Astrocyte (in vitro differentiated cells and primary cell): Measurements from ENCODE around the gene ZNF827. TPM values are rescaled to one million over a fixed set of nuclear protein-coding genes. Genes with fewer than 3 reads are reported as not detected.

Source experiments
- DNase-seq: peaks from one replicate; pipeline ENCODE4 v3.0.0-alpha.2; 2010; ENCODE audit warnings: low read depth
- FAIRE-seq: peaks from 2 replicates; lab custom pipeline; 2011; peaks lifted over from hg19 to GRCh38; lab: Jason Lieb, UNC
- H2AFZ ChIP-seq: 2 replicates; pipeline ENCODE4 v1.6.0; 2012; ENCODE audit warnings: low read depth, low read length, inconsistent platforms
- H3K27ac ChIP-seq: 2 replicates; pipeline ENCODE4 v1.5.1; 2011; ENCODE audit warnings: low read depth, low read length, inconsistent platforms
- H3K27me3 ChIP-seq: 2 replicates; pipeline ENCODE4 v1.6.0; 2011; ENCODE audit warnings: low read length, inconsistent platforms; ENCODE audit not compliant: insufficient read depth
- H3K36me3 ChIP-seq: 2 replicates; pipeline ENCODE4 v1.5.1; 2011; ENCODE audit warnings: low read length, inconsistent platforms; ENCODE audit not compliant: insufficient read depth
- H3K4me1 ChIP-seq: 2 replicates; pipeline ENCODE4 v1.5.1; 2011; ENCODE audit warnings: low read length, inconsistent platforms; ENCODE audit not compliant: insufficient read depth
- H3K4me2 ChIP-seq: 2 replicates; pipeline ENCODE4 v1.6.0; 2012; ENCODE audit warnings: low read length, inconsistent platforms
- H3K4me3 ChIP-seq: 2 replicates; pipeline ENCODE4 v1.5.1; 2011; ENCODE audit warnings: low read depth, mild to moderate bottlenecking, low read length, inconsistent platforms; ENCODE audit not compliant: insufficient read depth
- H3K79me2 ChIP-seq: 2 replicates; pipeline ENCODE4 v1.6.0; 2012; ENCODE audit warnings: mild to moderate bottlenecking, low read length, inconsistent platforms; ENCODE audit not compliant: insufficient read depth
- H3K9ac ChIP-seq: 2 replicates; pipeline ENCODE4 v1.6.0; 2012; ENCODE audit warnings: mild to moderate bottlenecking, low read length, inconsistent platforms
- H3K9me3 ChIP-seq: 2 replicates; pipeline ENCODE4 v1.5.1; 2012; ENCODE audit warnings: low read depth, mild to moderate bottlenecking, low read length, inconsistent platforms; ENCODE audit not compliant: insufficient read depth
- H4K20me1 ChIP-seq: 2 replicates; pipeline ENCODE4 v1.6.0; 2012; ENCODE audit warnings: low read length, inconsistent platforms; ENCODE audit not compliant: insufficient read depth
- H3K27ac Mint-ChIP-seq: one replicate; pipeline ENCODE4 v1.8.0; 2021; ENCODE audit warnings: mild to moderate bottlenecking, mixed read lengths; ENCODE audit not compliant: unreplicated experiment
- H3K27me3 Mint-ChIP-seq: one replicate; pipeline ENCODE4 v1.8.0; 2021; ENCODE audit warnings: low read depth, mixed read lengths; ENCODE audit not compliant: unreplicated experiment
- H3K36me3 Mint-ChIP-seq: one replicate; pipeline ENCODE4 v1.8.0; 2021; ENCODE audit warnings: low read depth, mixed read lengths; ENCODE audit not compliant: unreplicated experiment
- H3K4me1 Mint-ChIP-seq: one replicate; pipeline ENCODE4 v1.8.0; 2021; ENCODE audit warnings: low read depth, mixed read lengths; ENCODE audit not compliant: unreplicated experiment
- H3K4me3 Mint-ChIP-seq: one replicate; pipeline ENCODE4 v1.8.0; 2021; ENCODE audit warnings: mild to moderate bottlenecking, moderate library complexity, mixed read lengths; ENCODE audit not compliant: unreplicated experiment
- H3K9me3 Mint-ChIP-seq: one replicate; pipeline ENCODE4 v1.8.0; 2021; ENCODE audit warnings: mild to moderate bottlenecking, mixed read lengths; ENCODE audit not compliant: unreplicated experiment
- CTCF ChIP-seq: IDR thresholded peaks from 2 replicates; pipeline ENCODE4 v1.5.1; 2011; ENCODE audit warnings: low read depth, mild to moderate bottlenecking, inconsistent platforms, low read length, moderate library complexity; ENCODE audit not compliant: insufficient read depth
- EZH2 ChIP-seq: IDR thresholded peaks from 2 replicates; pipeline ENCODE4 v1.6.1; 2012; ENCODE audit warnings: mild to moderate bottlenecking, low read length, inconsistent platforms; ENCODE audit not compliant: insufficient read depth
- total RNA-seq: library from RNA; stranded (reverse); gene quantifications from 2 replicates; pipeline ENCODE4 v1.2.1, GENCODE V29; 2021

The ZNF827 gene
- total RNA-seq, 1 donor from 2014 or later: 39.7 TPM

- Mint-ChIP-seq H3K4me3 (no peak overlapping the region), H3K4me1 (peaks cover 8% of the 10 kb centered on the region), H3K9me3 (no peaks in the 10 kb centered on the region), H3K27me3 (no peaks in the 10 kb centered on the region), H3K36me3 (peaks cover 11% of the 10 kb centered on the region), H3K27ac (no peak overlapping the region)
- H4K20me1 ChIP-seq: peaks cover 3% of the 10 kb centered on the region
- no peak overlapping the region for H2AFZ ChIP-seq
- no peak for TF ChIP-seq EZH2
- no peak for TF ChIP-seq CTCF
- no peak overlapping the region for H3K4me3 ChIP-seq
- H3K4me2 ChIP-seq: no peak overlapping the region
- no peak overlapping the region for H3K9ac ChIP-seq
- peaks cover 8% of the 10 kb centered on the region for H3K36me3 ChIP-seq
- no peaks in the 10 kb centered on the region for H3K9me3 ChIP-seq
- peaks cover 11% of the 10 kb centered on the region for H3K79me2 ChIP-seq
- DNase-seq (no peak), FAIRE-seq (no peak)
- no peak overlapping the region for H3K27ac ChIP-seq
- no peaks in the 10 kb centered on the region for H3K27me3 ChIP-seq
- H3K4me1 ChIP-seq: no peaks in the 10 kb centered on the region
Observed at GRCh38 chr4:145860446-145860845, 78.2 kb downstream of the ZNF827 start.

GRCh38 chr4:145859926-145860325, 78.7 kb downstream of the ZNF827 start:
- Histone ChIP-seq H3K79me2 (peaks cover 11% of the 10 kb centered on the region), H4K20me1 (no peaks in the 10 kb centered on the region), H3K4me3 (no peak overlapping the region), H3K4me1 (no peaks in the 10 kb centered on the region), H3K4me2 (no peak overlapping the region), H2AFZ (no peak overlapping the region), H3K36me3 (peaks cover 8% of the 10 kb centered on the region), H3K27me3 (no peaks in the 10 kb centered on the region), H3K27ac (no peak overlapping the region), H3K9me3 (no peaks in the 10 kb centered on the region), H3K9ac (no peak overlapping the region)
- Mint-ChIP-seq H3K4me3 (no peak overlapping the region), H3K9me3 (no peaks in the 10 kb centered on the region), H3K27ac (no peak overlapping the region), H3K4me1 (peaks cover 6% of the 10 kb centered on the region), H3K27me3 (no peaks in the 10 kb centered on the region), H3K36me3 (peaks cover 14% of the 10 kb centered on the region)
- FAIRE-seq: peak; percentile 13
- no peak for DNase-seq
- no peak for TF ChIP-seq EZH2
- TF ChIP-seq CTCF: no peak

- Mint-ChIP-seq H3K27me3 (no peaks in the 10 kb centered on the region), H3K4me3 (no peak overlapping the region), H3K36me3 (peaks cover 15% of the 10 kb centered on the region), H3K9me3 (no peaks in the 10 kb centered on the region), H3K4me1 (peaks cover 6% of the 10 kb centered on the region), H3K27ac (no peak overlapping the region)
- Histone ChIP-seq H3K4me3 (no peak overlapping the region), H3K27ac (no peak overlapping the region), H2AFZ (no peak overlapping the region), H3K4me1 (no peaks in the 10 kb centered on the region), H3K9me3 (no peaks in the 10 kb centered on the region), H3K4me2 (no peak overlapping the region), H3K27me3 (no peaks in the 10 kb centered on the region), H3K9ac (no peak overlapping the region), H4K20me1 (no peaks in the 10 kb centered on the region), H3K36me3 (peaks cover 8% of the 10 kb centered on the region), H3K79me2 (peaks cover 11% of the 10 kb centered on the region)
- TF ChIP-seq EZH2 (no peak), CTCF (no peak)
- DNase-seq: no peak
- FAIRE-seq: no peak
Observed at GRCh38 chr4:145859426-145859825, 79.2 kb downstream of the ZNF827 start.
